GM21737 (cell line): Measurements from ENCODE around the gene LRRC4C.

Experiments used
- ATAC-seq: cut with Tn5 transposase; IDR thresholded peaks from one replicate; pipeline ENCODE4 v1.9.1; 2021; ENCODE audit warnings: mild to moderate bottlenecking, moderate library complexity; ENCODE audit not compliant: unreplicated experiment

Gene LRRC4C

DNA sequence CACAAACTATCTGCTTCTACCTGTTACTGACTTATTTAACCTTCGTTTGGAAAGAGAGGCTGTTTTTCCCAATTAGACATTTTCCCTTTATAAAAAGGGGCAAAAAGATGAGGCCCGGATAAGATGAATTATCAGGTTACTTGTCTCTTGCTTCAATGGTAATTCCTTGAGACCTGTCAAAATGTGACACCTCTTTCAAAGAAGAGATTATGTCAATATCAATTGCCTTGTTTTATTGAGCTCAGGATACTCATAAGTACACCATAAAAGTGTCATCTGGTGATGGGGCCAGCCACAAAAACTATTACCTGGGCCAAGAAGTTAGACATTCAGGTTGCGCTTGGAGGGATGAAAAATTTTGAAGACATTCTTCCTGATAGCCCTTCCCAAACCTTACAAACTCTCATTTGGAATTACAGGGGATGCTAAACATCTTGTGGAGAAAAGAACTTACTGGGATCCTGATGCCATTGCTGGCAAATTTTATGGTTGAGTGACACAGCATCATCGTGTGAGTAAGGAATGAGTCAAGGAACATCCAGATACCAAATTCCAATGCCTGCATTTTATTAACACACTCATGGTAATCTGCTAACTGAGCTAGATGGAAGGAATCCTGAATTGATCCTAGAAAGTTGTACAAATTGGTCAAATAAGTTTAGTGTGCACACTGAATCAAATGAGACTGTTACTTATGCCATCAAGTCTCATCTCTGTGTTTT lies 1071.2 kb downstream of the LRRC4C start:
- no peak for ATAC-seq

DNA sequence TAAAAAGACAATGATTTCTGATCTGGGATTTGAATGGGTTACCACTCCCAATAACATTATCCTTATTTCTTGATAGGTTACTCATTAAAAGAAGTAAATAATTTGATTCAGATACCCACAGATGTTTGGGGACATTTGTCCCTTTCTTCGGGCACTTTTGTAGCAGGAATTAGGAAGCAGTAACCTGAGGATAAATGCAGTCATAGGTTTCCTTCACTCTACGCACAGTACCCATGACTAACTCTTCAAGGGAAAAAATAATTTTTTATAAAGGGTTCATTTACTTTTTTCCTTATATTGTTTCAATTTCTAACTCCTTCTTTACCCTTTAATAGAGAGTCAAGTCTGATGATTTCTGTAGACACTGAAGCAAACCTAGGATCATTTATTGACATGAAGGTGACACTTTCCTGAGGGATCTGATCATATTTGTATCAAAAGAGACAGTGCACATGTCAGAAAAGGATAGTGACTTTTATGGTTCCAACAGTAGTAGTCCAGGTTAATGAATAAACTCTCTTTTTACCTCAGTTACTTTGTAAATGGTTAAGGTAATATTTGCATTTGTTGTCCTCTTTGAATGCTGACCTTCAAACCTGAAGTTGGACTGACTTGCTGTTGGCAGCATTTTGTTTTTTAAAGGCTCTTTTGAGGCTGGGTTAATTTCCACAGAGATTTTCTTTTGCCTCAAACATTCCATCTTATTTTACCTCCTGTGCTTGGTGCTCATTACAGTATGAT lies 1072.0 kb downstream of the LRRC4C start:
- no peak for ATAC-seq

DNA sequence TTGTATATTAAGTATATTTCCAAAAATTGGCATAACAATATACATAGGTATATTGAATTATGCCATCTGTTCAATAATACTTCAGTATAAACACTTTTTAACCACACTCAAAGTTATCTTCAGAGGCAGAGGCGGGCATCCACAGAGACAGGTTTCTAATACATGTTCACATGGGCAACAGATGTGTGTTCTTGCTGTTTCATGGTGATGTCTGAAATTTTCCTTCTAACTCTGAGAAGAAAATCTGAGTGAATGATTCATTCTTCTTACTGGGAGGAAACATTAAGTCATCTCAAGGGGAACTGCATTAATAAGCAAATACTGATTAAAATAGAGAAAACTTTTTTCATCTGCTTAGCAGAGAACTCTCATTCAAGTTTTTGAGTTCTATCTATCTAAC lies 1074.5 kb downstream of the LRRC4C start:
- ATAC-seq: no peak

DNA sequence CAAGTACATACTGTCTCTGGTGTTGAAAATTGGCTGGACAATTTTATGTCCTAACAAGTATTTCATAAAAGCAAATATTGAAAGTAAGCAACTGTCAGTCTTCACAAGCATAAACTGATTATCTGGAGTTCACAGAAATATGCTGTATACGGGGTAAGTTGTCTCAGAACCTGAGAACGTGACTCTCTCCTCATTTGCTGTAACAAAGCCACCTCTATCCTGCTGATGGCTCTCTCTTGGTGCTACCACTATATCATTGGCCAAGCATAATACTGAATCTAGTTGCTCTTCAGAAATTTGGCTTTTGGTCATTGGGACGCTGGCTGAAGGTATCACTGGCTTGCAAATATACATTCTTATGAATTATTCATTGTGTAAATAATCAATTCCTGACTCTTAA lies 1078.0 kb downstream of the LRRC4C start:
- no peak for ATAC-seq

DNA sequence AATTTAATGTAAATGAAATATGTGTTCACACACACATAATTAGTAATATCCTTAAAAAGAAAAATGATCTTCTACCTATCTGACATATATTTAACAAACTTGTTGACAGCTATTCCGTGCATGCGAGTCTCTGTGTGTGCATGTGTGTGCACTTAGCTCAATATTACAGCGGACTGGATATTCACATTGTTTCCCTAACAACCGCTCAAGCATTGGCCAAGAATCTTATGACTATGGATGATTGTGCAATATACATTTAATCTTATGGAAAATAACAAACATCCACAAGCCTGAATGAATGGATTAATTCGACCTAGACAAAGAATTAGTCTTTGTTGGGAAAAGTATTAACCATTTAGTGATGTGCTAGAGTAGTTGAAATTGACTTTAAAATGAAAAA lies 1078.6 kb downstream of the LRRC4C start:
- ATAC-seq: no peak

DNA sequence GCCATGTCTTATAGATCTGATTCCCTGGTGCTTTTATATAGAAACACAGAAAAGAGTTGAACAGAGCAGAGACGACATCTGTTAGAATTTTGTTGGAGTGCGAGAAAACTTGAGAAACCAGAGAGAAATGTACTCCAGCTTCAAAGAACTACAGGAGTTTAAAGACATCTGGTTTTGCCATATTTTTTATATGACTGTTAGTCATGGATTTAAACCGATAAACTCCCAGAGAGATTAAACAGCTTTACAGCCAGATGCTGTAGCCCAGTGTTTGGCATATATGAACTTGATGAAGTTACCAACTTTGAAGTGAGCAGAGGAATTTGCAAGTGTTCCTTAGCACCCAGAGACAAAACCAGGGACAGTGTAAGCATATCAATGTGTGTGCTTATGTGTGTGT lies 1083.1 kb downstream of the LRRC4C start:
- ATAC-seq: no peak

DNA sequence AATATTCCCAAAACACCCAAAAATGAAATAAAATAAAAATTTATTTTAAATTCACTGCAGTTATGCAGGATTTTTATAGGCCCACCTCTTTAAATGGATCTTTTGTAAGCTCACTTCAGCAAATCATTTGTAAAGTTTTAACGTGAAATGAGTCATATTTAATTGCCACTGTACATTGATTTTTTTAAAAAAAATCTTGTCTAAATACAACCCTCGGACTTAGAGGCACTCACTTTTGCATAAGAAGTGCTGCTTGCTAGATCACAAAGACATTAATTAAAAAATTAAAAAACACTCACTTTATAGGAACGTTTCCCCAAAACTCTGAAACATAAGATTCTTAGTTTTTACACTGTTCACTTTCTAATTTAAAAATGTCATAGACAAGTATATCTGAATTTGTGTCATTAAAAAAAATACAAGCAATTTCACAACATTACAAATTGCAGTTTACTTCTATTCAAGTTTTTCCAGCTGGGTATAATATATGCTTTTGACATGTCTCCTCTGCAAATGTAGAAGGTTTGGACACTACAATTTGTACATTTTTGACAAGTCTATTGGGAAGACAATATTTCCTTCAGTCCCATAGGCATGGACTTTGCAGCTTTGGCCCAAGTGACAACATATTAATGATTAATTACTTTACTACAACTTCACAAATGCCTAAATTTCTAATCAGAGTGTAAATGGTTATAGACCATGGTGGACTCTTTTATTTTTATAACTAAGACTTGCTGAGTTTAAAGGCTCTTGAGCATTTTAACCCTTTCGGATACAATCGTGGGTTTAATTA lies 1088.4 kb downstream of the LRRC4C start:
- no peak for ATAC-seq

DNA sequence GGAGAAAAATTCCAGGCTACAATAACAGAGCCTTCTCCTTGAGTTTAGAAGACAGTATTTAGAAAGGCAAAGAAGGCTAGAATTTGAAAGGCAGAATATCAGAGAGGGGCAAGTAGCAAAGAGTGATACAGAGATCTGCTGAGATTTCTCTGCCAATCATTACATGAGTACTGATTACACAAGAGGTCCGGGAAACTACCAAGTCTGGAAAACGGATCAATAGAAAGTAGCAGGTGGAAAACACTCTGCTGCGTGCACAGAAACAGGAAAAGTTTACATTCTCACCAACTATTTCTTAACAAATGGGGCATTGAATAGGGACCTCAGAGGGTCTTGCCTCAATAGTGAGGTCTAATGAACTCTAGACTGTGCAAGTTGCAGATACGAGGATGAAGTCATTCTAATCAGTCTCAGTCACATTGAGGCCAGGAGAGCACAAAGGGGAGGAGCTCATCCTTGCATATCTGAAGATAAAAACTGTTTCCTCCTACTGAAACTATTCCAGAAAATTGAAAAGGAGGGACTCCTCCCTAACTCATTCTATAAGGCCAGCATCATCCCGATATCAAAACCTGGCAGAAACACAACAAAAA lies 1099.2 kb downstream of the LRRC4C start:
- ATAC-seq: no peak

DNA sequence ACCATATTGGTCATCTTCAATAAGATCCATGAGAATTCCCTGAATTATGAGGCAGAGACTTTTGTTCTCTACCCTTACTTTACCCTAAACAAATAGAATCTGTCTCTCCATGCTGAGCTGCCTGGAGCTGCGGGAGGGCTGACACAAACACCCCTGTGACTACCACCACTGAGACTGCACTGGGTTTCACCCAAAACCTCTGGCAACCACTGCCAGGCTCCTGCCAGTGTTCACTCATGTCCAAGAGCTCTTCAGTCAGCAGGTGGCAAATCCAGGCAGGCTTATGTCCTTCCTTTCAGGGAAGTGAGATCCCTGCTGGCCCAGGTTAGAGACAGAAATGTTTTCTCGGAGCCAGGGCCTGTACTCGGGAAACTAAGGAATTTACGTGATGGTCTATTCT lies 1105.3 kb downstream of the LRRC4C start:
- ATAC-seq: no peak

DNA sequence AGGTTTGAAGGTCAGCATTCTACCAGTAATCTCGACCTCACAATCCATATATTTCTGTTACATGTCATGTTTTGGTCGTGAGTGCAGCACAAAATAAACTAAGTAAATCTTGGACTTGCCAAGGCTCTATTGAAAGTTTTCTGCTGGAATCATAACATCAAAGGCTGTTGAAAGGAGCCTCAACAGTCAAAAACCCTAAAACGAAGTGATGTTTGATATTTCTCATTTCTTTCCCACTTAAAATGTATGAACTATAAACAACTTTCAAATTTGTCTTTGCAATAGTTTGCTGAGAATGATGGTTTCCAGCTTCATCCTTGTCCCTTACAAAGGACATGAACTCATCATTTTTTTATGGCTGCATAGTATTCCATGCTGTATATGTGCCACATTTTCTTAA lies 1118.5 kb downstream of the LRRC4C start:
- no peak for ATAC-seq

DNA sequence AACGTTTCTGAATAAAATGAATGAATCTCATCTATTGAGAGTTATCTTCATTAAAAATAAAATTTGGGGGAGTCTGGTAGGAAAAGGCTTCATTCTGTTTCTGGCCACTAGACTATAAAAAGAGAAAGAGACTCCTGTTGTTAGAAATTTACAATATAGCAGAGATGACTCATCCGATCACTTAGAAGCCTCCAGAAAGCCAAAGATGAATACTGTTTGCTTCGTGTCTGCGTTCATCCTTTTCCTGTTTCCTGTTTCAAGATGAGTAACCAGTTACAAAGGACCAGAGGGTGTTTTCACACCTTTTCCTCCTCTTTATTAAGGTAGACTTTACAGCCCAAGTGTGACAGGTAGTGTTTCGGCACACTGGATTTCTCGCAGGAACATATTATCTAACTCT lies 1120.7 kb downstream of the LRRC4C start:
- ATAC-seq: no peak

DNA sequence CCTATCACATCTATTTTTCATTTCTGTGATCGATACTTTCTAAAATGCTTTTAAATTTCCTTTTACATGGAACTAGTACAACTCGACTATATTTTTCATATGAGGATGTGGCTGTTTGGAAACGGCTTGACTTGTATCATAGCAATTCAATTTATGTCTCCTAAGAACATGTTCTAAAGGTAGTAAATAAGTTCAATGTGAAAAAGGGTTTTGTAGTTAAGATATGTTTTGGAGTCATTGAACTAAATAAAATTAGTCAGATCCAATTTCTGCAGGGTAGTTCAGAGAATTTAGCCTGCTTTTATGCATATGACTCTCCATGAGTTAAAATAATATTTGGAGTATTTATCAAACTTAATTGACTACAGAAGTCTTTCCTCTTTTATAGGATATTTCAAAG lies 1121.4 kb downstream of the LRRC4C start:
- no peak for ATAC-seq

DNA sequence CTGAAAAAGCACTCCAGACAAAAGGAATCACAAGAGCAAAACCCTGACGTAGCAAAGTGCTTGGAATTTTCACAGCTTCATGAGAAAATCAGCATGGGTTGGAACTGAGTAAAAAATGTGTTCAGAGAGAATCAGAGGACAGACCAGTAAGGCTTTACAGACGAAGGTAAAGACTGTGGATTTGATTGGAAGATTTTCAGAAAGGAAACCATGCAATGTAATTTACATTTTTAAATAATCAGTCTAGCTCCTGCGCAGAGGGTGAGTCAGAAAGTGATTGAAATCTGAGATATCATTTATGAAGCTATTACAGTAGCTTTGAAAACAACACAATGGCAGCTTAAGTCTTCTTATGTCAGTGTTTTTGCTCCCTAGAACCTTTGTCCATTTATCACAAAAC lies 1122.3 kb downstream of the LRRC4C start:
- no peak for ATAC-seq

DNA sequence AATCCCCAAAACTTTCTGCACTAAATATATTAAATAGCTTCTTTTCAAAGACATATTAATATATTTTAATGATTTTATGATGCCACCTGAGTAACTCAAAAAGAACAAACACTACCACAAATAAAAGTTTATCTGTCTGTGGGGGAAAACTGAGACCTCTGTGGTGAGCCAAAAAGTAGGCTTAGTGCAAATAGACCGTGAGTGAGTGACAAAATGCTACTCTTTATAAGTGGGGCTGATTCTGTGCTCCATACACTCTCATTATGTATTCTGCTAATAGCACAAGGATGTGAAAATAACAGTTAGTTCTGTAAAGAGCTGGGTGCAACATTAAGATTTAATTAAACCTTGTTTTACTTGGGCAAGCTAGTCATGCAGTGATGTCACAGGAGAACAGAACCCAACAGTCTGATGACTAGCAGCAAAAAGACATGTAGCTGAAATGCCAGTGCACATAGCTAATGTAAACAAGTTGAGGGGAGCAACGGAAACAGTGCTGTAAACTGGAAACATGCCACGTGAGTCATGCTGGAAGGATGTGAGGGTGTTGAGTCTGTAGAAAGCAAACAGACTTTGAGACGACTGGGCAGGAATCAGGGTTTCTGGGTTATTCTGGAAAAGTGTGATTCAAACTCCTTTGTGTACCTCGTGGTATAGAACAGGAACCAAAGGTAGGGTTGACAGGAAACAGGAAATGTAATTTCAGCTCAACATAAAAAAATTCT lies 1130.4 kb downstream of the LRRC4C start:
- no peak for ATAC-seq

DNA sequence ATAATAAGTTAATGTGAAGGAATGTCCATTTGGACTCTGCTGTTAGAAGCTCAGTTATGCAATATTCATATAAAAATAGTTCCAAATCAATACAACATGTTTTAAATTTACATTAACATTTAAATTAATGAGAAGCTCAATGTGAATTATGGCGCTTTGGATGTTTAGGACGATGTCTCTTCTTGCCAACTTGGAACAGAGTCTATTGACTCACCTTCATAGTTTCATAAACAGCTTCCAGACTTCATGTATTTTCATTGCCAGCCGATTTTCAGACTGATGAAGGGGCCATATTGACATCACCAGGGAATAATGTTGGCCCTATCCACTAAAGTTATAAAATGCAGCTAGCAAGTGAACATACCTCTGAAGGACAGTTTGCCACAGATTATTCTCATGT lies 1136.2 kb downstream of the LRRC4C start:
- no peak for ATAC-seq

DNA sequence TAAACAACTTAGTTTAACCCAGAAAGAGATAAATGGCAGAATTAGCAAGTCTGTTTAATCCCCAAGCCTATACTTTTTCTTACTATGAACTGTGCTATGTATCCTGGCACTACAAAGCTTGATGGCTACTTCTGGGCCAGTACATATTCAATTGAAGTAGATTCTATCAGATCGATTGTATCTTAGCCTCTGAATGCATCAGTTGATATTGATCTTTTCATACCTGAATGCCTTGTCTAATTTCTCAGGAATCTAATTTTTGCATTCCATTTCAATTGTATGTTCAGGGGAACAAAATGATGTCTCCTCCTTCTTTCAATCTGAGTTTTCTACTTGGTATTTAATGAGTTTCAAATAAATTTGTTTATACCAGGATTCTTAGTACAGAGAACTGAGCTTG lies 1137.9 kb downstream of the LRRC4C start:
- ATAC-seq: no peak

DNA sequence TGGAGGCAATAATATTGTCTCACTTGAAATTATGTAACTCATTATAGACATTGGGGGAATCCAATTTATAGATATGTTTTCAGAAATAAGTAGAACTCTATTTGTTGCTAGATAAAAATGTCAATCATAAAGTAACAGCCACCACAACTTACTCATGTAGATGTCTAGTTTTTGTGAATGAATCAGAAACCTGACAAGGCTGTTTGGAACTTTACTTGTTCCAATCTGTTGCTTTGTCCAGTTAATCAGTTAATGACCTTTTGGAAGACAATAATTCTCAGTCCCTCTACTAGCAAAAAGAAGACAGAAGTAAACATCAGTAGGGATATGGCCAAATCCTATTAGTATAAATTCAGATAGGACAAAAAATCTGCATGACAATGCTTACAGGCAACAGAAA lies 1143.3 kb downstream of the LRRC4C start:
- ATAC-seq: no peak

DNA sequence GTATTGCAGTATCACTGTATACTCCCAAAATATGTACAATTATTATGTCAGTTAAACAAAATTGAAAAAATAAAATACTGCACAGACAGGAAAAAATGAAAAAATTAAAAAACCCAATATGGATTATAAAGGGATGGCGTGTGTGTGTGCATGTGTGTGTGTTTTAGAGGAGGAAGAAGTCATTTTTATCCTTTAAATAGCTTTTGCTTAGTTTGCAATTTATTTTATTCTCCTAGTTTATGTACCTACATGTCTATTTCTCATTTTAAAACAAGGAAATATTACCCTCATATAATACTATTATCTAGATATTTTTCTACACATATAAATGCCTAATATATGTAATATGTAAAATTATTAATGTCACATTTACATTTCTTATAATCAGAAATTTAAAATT lies 1144.3 kb downstream of the LRRC4C start:
- ATAC-seq: no peak

DNA sequence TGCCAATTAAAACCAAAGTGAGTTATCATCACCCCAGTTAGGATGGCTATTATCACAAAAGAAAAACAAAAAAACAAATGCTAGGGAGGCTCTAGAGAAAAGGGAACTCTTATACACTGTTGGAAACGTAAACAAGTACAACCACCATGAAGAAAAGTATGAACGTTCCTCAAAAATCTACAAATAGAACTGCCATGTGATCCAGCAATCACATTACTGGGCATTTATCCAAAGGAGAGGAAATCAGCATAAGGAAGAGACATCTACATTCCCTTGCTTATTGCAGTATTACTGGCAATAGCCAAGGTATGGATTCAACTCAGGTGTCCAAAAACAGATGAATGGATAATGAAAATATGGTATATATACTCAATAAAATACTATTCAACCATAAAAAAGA lies 1145.1 kb downstream of the LRRC4C start:
- no peak for ATAC-seq

DNA sequence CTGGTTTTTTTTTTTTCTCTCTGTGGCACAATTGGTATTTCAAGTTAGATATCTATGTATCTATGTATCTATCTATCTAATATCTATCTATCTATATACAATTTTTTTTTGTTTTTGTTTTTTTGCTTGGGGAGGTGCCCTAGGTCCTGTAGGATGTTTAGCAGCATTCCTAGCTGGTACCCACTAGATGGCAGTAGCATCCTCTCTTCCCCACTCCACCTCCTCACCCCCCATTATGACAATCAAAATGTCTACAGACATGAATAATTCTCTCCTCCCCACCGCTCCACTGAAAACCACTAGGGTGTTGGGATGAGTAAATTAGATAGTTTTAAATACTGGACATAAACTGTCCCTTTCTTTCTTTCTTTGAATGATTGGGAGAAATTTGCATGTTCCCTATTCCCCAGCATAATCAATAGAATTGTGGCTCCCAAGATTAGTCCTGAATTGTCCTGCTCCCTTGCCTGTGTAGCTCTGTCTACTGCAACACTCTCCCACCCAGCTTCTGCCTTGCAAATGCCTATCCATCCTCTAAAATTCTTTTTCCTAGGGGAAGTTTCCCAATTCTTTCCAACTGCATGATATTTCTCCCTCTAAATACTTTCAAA lies 1152.4 kb downstream of the LRRC4C start:
- no peak for ATAC-seq
